ENCODE measurements around the gene TAF5. TPM values are rescaled to one million over a fixed set of nuclear protein-coding genes. Genes with fewer than 3 reads are reported as not detected.

Gene TAF5
- total and polyA plus RNA-seq, 10 of the 15 experiments (the other 5 are each of a cell fraction or from before 2014, with no cell fraction given): 3.7 to 9.2 (median 7.3) TPM

GRCh38 chr10:103373544-103373943 is 5.8 kb downstream of the TAF5 start (continued):
- TF ChIP-seq HDGF (IDR thresholded peaks at IDR 0.05) (no peak), EZH2 (IDR thresholded peaks at IDR 0.05; ENCODE audit: borderline replicate concordance, control insufficient read depth, low read depth, low read length) (no peak), GABPA (IDR thresholded peaks at IDR 0.05; ENCODE audit: low read depth) (0 out of 2 replicates have a peak, but pooled peaks have one; percentile 27), RUNX3 (IDR thresholded peaks at IDR 0.05; ENCODE audit: low read length) (peak; percentile 89), JUNB (IDR thresholded peaks at IDR 0.05) (peak; percentile 57; the same call in 1 of the 2 replicates), ATF2 (IDR thresholded peaks at IDR 0.05; ENCODE audit: low read length) (peak; percentile 66), NFIC (IDR thresholded peaks at IDR 0.05; ENCODE audit: low read depth, low read length) (peak; percentile 67)

DNA sequence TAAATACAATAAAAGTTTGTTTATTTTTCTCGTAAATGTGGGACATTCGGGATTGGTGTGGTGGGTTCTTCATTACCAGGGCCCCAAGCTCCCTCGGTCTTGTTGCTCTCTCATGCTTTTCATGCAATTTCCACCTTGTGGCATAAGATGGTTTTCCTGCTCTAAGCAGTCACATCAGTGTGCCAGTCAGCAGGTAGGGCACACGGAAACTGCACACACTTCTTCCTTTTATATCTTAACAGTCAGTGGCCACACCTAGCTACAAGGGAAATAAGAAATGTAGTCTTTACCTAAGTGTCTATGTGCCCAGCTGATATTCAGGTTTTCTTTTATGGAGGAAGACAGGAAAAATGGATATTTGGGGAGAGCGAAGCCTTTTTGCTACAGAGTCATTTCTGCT is 6.5 kb downstream of the TAF5 start:
- POLR2A ChIA-PET: interaction anchor here (0.6 to 1.0 kb wide), 3 partner anchors 21 to 304 kb away, joined by 3 to 7 read pairs (median 6); partner anchors contain the start of genes ATP5MK and PDCD11
- Histone ChIP-seq H3K4me1 (ENCODE audit: control insufficient read depth, insufficient read depth, low read length) (peaks cover 20% of the 10 kb centered on the region), H3K27ac (ENCODE audit: control insufficient read depth, insufficient read depth) (peak overlapping the region; percentile 71), H3K36me3 (ENCODE audit: control insufficient read depth in 2 of 2, insufficient read depth in 2 of 2, low read length in 1 of 2) (peaks cover 0 to 3% of the 10 kb centered on the region in 2 experiments; a peak in 1 of 4 replicates), H3K79me2 (ENCODE audit: control insufficient read depth, insufficient read depth, low read length) (peaks cover 20% of the 10 kb centered on the region), H3K27me3 (replicated peaks in 1 of 2; ENCODE audit: control insufficient read depth in 2 of 2, insufficient read depth in 2 of 2, low read length in 1 of 2) (no peaks in the 10 kb centered on the region), H3K4me2 (ENCODE audit: control insufficient read depth, insufficient read depth) (no peak overlapping the region), H2AFZ (ENCODE audit: control insufficient read depth, low read depth, low read length) (no peak overlapping the region), H3K4me3 (no peak overlapping the region), H3K9ac (ENCODE audit: control insufficient read depth, insufficient read depth, low read length) (no peak overlapping the region), H3K9me3 (replicated peaks; ENCODE audit: control insufficient read depth, insufficient read depth, low read length) (no peaks in the 10 kb centered on the region), H4K20me1 (ENCODE audit: control insufficient read depth, insufficient read depth) (no peaks in the 10 kb centered on the region)
- no peak for FAIRE-seq
- no TSS peak for BruUV-seq (replicated peaks)
- intact Hi-C loops (cut with micrococcal nuclease; ENCODE audit: unreplicated experiment): no loop called here
- 99% methylated on average over 5 of the region's 5 CpGs for WGBS (ENCODE audit: insufficient coverage, insufficient replicate concordance, low lambda C conversion rate, missing lambda C conversion rate)
- SMC1A ChIA-PET (ENCODE audit: uncharacterized antibody, unreplicated experiment): interaction anchor here (0.6 to 2.6 kb wide), 4 partner anchors 10 to 519 kb away, joined by 4 to 10 read pairs (median 4); no protein-coding TSS in a partner anchor
- in situ Hi-C loops (cut with MboI): no loop called here
- DNase-seq (ENCODE audit: low read depth, low spot score): no peak
- RAD21 ChIA-PET (ENCODE audit: unreplicated experiment): interaction anchor here (0.7 kb wide), 1 partner anchor 38 kb away, joined by 3 read pairs; no protein-coding TSS in a partner anchor
- ATAC-seq: no peak
- CTCF ChIA-PET: interaction anchor here (1.2 to 1.4 kb wide), 3 partner anchors 10 to 453 kb away, joined by 3 to 5 read pairs (median 4); no protein-coding TSS in a partner anchor
- no peak for TF ChIP-seq TCF3 (IDR thresholded peaks at IDR 0.05; ENCODE audit: borderline replicate concordance, insufficient read depth, low read depth, low read length)
- no peak for TF ChIP-seq NFYA (IDR thresholded peaks at IDR 0.05; ENCODE audit: borderline replicate concordance, low read depth, low read length)
- TF ChIP-seq, protein P1, sequence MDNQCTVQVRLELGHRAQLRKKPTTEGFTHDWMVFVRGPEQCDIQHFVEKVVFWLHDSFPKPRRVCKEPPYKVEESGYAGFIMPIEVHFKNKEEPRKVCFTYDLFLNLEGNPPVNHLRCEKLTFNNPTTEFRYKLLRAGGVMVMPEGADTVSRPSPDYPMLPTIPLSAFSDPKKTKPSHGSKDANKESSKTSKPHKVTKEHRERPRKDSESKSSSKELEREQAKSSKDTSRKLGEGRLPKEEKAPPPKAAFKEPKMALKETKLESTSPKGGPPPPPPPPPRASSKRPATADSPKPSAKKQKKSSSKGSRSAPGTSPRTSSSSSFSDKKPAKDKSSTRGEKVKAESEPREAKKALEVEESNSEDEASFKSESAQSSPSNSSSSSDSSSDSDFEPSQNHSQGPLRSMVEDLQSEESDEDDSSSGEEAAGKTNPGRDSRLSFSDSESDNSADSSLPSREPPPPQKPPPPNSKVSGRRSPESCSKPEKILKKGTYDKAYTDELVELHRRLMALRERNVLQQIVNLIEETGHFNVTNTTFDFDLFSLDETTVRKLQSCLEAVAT (IDR thresholded peaks at IDR 0.05): no peak
- TF ChIP-seq, protein P2, sequence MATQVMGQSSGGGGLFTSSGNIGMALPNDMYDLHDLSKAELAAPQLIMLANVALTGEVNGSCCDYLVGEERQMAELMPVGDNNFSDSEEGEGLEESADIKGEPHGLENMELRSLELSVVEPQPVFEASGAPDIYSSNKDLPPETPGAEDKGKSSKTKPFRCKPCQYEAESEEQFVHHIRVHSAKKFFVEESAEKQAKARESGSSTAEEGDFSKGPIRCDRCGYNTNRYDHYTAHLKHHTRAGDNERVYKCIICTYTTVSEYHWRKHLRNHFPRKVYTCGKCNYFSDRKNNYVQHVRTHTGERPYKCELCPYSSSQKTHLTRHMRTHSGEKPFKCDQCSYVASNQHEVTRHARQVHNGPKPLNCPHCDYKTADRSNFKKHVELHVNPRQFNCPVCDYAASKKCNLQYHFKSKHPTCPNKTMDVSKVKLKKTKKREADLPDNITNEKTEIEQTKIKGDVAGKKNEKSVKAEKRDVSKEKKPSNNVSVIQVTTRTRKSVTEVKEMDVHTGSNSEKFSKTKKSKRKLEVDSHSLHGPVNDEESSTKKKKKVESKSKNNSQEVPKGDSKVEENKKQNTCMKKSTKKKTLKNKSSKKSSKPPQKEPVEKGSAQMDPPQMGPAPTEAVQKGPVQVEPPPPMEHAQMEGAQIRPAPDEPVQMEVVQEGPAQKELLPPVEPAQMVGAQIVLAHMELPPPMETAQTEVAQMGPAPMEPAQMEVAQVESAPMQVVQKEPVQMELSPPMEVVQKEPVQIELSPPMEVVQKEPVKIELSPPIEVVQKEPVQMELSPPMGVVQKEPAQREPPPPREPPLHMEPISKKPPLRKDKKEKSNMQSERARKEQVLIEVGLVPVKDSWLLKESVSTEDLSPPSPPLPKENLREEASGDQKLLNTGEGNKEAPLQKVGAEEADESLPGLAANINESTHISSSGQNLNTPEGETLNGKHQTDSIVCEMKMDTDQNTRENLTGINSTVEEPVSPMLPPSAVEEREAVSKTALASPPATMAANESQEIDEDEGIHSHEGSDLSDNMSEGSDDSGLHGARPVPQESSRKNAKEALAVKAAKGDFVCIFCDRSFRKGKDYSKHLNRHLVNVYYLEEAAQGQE (IDR thresholded peaks at IDR 0.05; ENCODE audit: low read depth, low read length): no peak
- TF ChIP-seq RAD21 (IDR thresholded peaks at IDR 0.05; ENCODE audit: insufficient read depth, low read depth, low read length): no peak
- TF ChIP-seq YY1 (IDR thresholded peaks at IDR 0.05; ENCODE audit: low read depth, low read length): no peak
- no peak for TF ChIP-seq CHD2 (IDR thresholded peaks at IDR 0.05; ENCODE audit: borderline replicate concordance, low read depth, low read length)
- TF ChIP-seq USF1 (IDR thresholded peaks at IDR 0.05; ENCODE audit: borderline replicate concordance, extremely low read length, insufficient read depth, low read depth, low read length): no peak
- TF ChIP-seq RB1 (IDR thresholded peaks at IDR 0.05; ENCODE audit: borderline replicate concordance): no peak
